GM18867 (cell line): Measurements from ENCODE around the gene MTX1.
"Not testable (repeated sequence)": the region's sequence is repeated elsewhere in the genome, so short reads cannot be mapped to it uniquely, and the experiment has no call there.

ENCODE experiments used
- ATAC-seq: cut with Tn5 transposase; IDR thresholded peaks from one replicate; pipeline ENCODE4 v1.9.1; 2021; ENCODE audit warnings: mild to moderate bottlenecking, moderate library complexity; ENCODE audit not compliant: unreplicated experiment

Gene MTX1

DNA sequence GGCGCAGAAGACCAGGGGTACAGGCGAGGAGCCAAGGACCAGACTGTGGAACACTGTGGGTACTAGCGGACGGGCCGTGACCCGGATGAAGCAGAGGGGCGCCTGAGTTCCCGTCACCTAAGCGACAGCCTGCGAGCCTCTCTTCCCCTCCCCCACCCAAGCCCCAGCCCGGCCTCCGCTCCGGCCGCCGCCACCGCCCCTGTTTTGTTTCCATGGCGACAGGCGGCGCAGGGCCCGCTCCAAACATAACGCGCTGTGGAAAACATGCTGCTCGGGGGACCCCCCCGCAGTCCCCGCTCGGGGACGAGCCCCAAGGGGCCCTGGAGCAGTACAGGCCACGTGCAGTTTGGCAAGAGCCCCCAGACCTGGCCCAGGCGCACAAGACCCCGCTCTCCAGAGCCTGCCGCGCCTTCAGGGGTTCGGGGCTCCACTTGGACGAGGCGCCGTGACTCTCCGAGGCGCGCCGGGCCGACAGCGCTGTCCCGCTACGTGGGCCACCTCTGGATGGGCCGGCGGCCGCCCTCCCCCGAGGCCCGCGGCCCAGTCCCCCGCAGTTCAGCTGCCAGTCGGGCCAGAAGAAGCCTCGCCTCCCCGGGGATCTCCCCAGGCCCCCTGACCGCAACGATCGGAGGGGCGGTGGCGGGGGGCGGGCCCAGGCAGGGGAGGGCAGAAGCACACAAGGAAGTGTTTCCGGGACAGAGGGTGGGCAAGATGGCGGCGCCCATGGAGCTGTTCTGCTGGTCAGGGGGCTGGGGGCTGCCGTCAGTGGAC is at the start of gene MTX1:
Gene MTX1 (plus strand): TSS at position 155 of the 771 bp plus-strand sequence. CDS start 110 bp downstream, at position 265.
- ATAC-seq = peak; percentile 64

GRCh38 chr1:155158991-155159390 is 49.5 kb upstream of the MTX1 start:
- ATAC-seq = no peak

GRCh38 chr1:155160128-155160527 is 48.4 kb upstream of the MTX1 start:
- no peak for ATAC-seq

DNA sequence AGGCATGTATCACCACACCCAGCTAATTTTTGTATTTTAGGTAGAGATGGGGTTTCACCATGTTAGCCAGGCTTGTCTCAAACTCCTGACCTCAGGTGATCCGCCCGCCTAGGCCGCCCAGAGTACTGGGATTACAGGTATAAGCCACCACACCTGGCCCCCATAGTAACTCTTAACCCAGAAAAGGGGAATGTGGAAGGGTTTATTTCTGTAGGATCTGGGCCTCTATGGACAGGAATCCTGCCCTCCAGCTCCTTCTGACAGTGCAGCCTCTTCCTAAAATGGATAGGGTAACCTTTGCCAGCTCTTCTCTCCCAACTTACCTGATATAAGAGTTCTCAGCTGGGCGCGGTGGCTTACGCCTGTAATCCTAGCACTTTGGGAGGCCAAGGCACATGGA is 45.9 kb upstream of the MTX1 start:
- not testable (repeated sequence) for ATAC-seq

GRCh38 chr1:155163785-155164184 is 44.7 kb upstream of the MTX1 start:
- not testable (repeated sequence) for ATAC-seq

- not testable (repeated sequence) for ATAC-seq
Measured at GRCh38 chr1:155164625-155165024, 43.9 kb upstream of the MTX1 start.

DNA sequence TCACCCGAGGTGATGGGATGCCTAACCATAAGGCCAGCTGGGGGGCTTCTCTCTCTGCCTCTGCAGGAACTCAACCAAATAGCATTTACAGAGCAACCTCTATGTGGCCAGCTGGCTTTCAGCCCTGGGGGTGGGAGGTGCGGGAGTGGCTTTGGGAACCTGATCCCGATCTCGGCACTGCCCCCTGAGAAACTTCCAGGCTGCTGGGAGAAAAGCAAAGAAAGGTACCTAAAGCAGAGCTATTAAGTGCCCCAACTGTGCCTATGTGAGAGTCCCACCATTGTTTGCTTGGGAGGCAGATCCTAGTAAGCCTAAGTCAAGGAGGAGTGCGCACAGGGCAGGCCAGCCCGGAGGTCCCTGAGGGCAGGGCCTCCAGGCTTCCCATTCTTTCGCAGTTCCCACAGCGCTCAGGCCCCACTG is 42.4 kb upstream of the MTX1 start:
- no peak for ATAC-seq

- ATAC-seq = no peak
Measured at GRCh38 chr1:155166471-155167165, 41.9 kb upstream of the MTX1 start.

DNA sequence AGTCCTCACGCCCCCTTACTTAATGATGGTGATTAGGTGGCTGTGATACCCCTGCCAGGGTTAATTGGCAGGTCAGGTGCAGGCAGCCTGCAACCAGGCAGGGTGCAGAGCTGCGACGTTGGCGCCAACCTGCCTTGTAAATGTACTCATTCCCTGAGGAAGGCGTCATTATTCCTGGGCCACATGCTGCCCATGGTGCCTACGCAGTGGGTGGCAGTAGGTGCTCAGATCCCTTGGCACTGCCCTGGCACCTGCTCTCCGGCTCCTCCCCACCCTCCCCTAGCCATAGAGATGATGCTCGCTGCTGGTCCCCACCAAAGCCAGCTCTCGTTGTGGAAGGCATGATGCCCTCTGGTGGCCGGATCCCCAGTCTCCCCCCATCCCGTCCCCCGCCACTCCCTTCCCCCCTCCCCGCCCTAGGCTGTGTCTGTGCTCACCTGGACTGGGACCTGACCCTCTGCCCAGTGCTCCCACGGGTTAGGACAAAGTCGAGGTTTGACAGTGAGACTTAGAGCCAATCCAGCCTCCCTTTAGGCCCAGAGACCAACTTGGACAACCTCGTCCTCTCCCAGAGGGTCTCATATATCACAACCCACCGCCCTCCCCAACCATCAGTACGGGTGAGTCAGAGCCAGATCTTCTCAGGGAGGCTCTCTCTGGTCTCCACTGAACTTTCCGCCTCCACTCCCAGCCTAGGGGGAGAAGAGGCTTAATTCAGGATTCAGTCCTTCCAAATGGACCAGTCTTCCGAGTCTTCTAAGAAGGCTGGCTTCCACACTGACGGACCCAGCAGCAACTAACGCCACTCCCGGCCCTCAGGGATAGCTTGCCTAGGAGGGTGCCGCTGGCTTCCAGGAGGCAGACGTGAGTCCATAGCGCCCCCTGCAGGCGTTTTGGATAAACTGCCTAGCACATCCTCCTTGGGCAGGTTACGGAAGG is 41.1 kb upstream of the MTX1 start:
- ATAC-seq = peak; percentile 39

DNA sequence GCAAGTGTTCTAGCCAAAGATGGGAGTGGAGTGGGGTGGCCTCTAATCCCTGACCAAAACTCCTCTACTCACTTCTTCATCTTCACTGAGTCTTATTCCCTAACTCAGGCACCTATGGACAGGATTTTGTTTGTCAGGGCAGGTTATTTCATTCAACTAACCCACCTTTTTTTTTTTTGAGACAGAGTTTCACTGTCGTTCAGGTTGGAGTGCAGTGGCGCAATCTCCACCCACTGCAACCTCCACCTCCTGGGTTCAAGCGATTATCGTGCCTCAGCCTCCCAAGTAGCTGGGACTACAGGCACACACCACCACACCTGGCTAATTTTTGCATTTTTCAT is 40.4 kb upstream of the MTX1 start:
- ATAC-seq = not testable (repeated sequence)

- ATAC-seq = no peak
Measured at GRCh38 chr1:155168456-155169210, 39.9 kb upstream of the MTX1 start.

DNA sequence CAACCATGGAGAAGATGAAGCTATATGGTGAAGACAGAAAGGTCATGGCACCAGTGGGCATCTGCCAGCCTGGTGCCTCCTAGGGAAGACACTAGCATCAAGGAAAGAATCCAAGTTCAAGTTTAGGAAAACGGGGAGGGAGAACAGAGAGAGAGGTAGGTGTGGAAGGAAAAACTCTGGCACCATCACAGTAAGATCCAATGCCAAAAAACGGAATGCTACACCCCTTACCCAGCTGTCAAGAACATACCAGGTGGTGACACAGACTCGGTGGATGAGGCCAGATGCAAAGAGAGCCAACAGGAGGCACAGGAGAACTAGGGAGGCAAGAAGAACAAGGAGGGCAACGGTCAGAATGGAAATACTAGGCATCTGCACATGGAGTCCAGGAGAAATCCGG is 39.0 kb upstream of the MTX1 start:
- ATAC-seq = no peak

- ATAC-seq = no peak
Measured at GRCh38 chr1:155170101-155170785, 38.3 kb upstream of the MTX1 start.

- no peak for ATAC-seq
Measured at GRCh38 chr1:155170806-155171205, 37.7 kb upstream of the MTX1 start.

- peak; percentile 15 for ATAC-seq
Measured at GRCh38 chr1:155171836-155172731, 36.4 kb upstream of the MTX1 start.

DNA sequence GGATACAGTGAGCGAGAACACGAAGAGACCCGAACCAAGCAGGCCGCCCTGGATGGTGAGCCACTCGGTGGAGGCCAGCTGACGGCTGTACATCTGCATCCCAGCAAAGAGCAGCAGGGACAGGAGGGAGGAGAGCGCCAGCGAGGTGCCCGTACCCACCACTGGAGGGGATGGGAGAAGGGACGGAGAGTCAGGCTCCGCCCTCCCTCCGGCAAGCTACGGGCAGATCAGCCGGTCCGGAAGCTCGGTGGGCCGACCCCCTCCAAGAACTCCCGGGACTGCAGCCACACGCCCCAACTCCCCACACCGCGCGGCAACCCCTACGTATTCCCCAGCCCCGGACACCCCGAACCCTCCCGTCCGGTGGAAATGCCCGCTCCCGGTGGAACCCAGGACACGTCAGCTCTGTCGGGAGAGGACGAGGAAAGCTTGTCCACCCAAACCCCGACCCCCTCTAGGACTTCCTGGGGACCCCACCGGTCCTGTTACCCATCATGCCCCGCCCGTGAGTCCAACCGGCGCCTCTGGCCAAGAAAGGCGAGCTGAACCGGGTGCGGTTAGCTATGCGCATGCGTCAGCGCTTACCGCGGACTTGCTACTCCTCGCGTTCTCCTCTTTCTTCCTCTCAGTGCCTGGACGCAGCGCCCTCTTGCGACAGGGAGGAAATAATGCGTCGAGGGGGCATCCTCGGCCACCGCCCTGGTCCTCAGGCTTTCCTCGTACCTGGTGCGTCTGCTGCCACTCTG is 35.6 kb upstream of the MTX1 start, which contains the start of gene KRTCAP2:
Gene KRTCAP2 (minus strand): TSS at position 573 of the 746 bp plus-strand sequence. CDS start 80 bp downstream, at position 493.
- ATAC-seq = peak; percentile 65

GRCh38 chr1:155173478-155174323 is 34.8 kb upstream of the MTX1 start, which contains the start of gene TRIM46:
TRIM46 (plus strand) TSS chr1:155173849; CDS start chr1:155173967, 118 bp downstream.
- no peak for ATAC-seq
